NCI-H2196 treated with DMSO at 0.1 percent for 48 hours (cell line): ENCODE data around the gene KLHL25.

Experiments
- DNase-seq: peaks from one replicate; lab custom pipeline; 2025; ENCODE audit not compliant: unreplicated experiment; lab: John Stamatoyannopoulos, UW

The KLHL25 gene

DNA sequence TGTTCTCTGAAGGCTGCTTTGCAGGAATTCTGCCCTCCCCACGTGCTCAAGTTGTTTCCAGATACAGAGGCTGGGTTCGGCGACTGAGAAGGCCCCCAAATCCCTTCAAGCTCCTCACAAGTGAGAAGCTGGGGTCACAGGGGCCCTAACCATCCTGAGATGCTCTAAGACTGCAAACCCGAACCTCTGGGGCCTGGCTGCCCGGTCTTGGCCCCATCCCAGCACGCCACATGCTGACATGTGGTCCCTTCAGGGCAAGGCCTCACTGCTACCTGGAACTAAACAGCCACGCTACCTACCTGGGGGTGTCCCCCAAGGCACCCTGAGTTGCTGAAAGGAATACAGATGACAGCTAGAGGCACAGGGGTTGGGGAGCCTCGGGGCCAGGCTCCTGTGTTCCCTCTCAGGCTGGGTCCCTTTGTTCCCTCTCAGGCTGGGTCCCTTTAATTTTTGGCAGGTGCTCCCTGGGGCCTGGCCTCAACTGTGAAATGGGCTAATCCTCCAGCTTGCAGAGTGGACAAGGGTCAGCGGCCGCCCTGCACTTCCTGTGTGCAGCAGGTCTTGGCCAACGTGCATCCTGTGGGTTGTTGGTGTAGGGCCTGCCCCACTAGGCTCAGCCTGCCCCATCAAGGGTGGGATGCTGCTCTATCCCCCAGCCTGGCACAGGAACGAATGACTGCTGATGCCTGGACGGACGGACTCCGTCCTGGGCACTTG is 32.5 kb downstream of the KLHL25 start:
- no peak for DNase-seq

DNA sequence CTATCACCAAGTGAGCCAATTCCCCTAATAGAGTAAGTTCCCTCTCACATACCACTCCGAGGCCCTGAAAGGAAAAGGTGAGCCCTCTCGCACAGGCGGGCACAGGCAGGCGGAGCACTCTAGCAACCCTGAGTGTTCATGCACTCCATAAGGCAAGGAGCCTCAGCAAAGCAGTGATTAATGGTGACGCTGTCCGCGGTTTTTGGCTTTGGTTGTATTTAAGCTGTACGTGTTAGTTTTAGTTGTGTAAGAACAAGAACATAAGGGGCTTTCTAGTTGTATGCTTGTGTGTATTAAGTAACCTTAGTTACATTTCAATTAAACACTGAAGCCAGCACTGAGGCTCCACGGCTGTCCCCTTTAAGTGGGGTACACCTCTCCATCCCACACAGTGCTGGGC is 33.1 kb downstream of the KLHL25 start:
- DNase-seq: no peak

DNA sequence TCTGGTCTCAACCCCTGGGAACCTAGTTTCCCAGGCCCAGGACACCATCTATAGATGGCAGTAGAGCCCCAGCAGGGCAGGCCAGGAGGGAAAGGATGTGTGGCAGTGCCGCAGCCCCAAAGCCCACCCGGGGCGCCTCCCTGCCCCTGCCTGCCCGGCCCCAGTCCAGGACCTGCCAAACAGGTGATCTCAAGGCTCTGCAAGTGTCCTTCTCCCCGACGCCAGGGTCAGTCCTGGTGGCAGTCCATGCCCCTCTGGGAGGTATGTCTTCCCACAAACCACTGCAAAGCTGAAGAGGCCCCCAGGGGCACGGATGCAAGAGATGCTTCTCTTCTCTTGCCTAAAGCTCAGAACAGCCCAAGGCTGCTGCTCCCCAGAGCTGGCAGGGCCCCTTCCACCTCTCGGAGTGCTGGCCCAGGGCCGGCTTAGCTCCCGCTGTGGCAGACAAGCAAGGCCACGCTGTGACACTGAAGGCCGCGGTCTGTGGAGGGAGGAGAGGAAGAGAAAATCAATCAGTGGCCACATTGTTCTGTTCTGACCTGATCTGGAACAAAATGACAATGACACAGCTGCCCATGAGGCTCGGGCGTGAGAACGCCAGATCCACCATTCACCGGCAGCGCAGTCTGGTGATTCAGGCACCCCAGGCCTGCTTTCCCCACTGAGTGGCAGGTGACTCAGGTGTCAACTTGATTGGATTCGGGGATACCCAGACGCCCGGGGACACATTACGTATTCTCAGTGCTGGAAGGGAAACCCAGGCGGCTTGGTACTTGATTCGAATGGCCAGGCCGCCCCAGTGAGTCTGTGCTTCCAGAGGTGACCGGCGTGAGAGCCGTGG is 34.0 kb downstream of the KLHL25 start:
- no peak for DNase-seq

DNA sequence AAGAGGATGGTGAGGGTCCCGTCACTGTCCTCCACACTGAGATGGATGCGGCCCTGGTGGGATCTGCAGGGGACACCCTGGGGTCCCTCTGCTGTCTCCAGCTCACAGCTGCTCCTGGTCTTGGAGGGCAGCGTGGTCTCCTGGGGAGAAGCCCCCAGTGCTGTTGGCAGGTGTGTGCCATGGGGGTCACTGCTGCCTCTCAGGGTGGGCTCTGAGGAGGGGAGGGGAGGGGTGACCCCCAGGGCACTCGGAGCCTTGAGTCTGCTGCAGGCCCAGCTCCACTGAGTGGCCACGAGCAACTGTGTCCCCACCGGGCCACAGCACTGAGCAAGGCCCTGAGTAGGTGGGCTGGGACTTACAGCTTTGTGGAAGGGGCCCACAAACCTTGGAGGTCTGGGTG is 34.7 kb downstream of the KLHL25 start:
- no peak for DNase-seq

DNA sequence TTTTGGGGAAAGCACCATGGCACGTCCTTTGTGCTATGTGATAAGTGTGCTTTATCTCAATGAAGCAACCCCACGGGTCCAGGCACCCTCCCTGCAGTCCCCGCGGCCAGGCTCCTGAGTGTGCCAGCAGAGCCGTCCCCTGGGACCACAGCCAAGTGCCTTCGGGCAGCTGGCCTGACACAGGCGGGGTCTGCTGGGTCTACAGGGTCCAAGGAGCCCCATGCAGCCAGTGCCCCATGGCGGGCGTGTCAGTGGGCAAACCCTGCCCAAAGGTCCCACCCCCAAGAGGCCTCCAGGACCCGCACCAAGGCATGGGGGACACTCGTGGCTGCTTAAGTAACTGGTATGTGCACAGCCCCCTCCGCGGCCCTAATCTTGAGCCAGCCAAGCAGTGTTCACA is 35.3 kb downstream of the KLHL25 start:
- no peak for DNase-seq

DNA sequence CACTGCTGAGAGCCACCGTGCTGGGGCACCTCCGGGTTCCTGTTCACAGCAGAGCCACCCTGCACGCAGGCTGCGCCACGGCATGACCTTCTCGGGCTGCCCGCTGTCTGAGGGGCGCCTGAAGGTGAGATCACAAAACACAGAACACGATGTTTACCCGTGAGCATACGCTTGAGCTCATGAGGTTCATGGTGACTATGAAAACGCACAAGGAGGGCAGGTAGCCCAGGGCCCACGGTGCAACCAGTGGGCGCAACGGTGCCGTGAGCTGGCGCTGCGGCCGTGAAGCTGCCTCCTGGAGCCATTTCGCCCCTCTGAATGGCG is 36.1 kb downstream of the KLHL25 start:
- no peak for DNase-seq

DNA sequence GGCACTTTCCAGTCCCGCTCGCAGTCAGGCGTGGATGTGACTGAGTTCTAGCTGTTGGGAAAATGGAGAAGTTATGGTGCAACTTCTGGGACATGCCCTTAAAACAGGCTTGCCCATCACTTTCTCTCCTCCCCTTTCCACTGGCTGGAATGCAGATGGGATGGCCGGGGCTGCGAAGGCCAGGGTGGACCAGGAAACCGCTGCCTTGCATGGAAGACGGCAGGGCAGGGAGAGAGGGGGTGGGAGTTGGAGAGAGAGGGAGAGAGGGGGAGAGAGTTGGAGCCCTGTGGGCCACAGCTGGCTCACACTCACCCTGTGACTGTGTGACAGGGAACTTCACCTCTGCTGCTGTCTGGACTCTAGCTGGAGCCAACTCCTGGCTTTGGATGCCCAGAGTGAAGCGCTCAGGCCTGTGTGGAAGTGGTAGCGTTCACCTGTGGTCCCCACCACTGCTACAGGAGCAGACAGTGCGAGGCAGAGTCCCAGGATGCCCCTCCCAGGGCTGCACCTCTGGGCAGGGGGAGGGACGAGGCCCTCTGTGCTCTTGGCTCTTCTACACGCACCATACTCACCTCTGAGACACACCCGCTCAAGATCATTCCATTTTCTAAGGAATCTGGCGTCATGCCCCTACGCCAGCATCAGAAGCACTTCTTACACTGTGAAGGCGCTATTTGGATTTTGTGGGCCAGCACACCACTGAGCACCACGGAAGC is 36.6 kb downstream of the KLHL25 start:
- no peak for DNase-seq

DNA sequence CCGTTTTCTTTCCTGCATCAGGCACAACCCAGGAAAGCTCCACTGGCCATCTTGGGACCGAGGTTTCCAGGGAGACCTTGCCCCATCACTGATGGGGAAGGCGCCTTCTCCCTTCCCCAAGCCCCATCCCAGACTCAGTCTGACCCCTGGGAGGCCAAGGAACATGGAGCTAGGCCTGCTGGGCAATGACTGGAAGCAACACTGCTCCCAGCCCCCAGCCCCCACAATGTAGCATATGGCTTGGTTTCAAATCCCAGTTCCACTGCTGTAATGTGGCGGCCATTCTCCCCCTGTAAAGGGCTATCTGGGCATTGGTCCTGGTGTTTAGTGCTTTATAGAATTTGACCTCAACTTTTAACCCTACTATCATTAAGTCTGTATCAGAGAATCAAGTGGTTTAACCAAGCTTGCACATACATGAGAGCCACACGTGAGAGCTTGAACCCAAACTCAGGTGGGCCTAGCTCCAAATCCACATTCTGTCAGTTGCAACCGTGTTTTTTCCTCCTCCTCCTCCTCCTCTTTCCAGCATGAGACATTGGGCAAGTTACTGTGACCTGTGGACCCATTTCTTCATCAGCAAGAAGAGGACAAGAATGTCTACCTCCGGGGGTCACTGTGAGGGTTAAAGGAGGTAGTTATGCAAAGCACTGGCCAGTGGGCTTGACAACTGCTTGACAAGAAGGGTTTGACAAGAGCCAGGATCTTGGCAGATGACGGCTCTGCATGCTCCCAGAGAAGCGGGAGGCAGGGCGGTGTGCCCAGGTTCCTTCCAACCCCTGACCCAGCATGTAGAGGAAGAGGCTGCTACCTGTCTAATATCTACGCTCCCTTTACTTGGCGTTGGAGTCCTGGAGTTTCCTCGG is 37.4 kb downstream of the KLHL25 start:
- DNase-seq: no peak

DNA sequence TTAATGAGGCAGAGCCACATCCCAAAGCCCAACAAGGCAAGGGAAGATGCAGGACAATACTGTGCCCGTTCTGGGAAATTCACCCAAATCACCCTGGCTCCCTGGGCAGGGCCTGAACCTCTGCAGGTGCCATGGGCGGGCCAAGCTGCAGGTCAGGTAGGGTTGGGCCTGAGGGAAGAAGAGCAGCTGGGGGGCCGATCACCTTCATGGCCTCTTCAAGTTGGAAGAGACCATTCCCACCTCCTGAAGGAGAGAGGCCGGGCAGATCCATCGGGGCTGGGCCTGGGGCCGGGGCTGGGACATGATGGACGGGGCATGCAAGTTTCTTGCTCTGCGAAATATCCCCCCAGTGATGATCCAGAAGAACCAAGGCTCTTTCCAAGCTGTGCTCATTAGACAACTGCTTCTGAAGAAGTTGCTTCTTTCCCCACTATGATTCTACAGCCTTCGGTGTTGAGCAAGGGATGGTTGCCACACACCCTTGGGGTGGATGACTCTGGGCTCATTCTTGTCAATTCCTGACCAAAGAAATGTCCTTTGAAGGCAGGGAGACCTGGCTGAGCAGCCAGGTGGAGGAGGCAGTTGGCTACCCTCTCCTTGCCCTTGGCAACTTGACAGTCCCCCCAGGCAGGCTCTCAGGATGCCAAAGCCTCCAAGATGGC is 38.2 kb downstream of the KLHL25 start:
- no peak for DNase-seq

DNA sequence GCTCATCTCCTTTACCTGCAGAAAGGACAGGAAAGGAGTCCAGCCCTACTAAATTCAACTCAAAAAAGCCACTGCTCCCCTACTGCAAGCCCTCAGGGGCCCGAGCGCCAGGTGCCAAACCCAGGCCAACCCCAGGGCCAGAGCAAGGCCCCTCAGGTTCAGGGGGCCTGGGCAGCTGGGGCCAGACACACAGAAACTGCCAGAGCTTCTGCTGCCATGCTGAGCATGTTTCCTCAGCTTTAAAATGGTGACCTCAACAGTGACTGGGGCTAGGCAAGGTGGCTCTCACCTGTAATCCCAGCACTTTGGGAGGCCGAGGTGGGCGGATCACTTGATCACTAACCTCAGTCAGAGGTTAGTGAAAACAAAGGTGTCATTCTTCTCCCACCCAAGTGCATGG is 38.8 kb downstream of the KLHL25 start:
- no peak for DNase-seq

DNA sequence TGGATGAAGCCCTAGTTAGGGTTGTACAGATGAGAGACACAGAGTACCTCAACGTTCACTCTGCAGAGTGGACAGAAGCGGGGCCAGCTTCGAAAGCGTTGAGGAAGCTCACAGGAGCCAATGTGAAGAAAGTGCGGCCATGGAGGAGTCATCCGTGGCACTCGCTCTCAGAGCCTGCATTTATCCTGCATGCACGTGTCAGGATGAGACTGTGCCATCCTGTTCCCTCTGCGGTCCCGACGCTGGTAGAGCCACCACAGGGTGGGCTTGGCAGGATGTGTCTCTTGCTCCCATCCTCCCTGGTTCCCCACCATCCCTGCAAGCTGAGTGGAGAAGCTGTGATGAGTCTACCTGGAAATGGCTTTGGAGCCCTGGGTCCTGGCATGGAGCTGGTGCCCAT is 39.3 kb downstream of the KLHL25 start:
- DNase-seq: no peak

DNA sequence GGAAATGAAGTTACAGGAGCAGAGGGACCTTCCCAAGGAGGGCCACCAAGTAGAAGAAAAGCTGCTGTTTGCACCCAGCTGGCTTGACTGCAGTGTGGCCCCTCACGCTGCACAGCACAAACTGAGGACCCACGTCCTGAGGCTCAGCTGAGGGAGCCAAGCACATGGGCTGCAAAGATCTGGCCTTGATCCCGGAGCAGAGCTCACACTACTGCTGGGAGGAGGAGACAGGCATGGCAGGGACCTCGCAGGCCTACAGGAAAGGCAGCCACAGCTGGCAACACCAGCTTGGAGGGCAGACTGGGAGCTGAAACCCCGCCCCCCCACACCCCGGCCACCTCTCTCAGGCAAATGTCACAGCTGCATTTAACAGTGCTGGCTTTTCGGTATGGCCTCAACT is 39.7 kb downstream of the KLHL25 start:
- no peak for DNase-seq

DNA sequence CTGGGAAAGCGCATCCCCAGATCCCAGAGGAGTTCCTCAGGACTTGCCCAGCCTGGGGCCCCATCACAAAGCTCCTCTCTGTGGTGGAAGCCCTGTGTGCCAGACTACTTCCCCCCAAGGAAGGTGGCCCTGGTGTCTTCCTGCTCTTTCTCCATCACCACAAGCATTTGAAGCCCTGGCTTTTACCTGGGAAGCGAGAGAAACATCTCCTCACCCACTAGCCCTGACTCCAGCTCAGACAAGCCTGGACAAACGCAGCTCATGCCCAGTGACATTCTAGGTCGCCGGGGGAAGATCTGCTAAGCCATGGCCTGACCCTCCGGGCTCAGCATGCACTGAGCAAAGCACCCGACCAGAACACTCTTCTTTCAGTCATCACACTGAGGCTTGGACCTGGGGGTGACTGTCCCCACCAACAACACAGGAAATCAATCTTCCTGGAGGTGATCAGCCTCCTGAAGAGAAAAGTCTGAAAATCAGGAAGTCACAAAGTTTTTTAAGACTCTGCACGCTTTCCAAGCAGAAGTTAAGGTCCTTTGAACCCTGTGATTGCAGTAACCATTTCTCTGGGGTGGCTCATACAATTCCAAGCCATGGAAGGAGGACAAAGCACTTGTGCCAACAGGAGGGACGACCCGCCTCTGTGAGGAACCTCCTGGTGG is 40.8 kb downstream of the KLHL25 start:
- no peak for DNase-seq

DNA sequence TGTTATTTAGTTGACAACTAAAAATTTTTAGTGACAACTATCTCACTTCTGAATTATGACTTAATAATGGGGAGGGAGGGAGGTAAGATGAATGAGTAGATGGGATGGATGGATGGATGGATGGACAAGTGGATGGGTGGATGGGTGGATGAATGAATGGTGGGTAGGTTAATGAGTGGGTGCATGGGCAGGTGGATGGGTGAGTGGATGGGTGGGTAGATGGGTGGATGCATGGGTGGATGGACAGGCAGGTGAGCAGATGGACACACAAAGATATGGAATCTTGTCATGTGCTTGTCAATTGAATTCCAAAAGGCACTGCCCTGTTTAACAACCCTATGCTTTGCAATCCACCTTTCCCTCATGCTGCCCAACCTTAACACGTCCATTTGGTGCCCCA is 41.5 kb downstream of the KLHL25 start:
- DNase-seq: no peak

DNA sequence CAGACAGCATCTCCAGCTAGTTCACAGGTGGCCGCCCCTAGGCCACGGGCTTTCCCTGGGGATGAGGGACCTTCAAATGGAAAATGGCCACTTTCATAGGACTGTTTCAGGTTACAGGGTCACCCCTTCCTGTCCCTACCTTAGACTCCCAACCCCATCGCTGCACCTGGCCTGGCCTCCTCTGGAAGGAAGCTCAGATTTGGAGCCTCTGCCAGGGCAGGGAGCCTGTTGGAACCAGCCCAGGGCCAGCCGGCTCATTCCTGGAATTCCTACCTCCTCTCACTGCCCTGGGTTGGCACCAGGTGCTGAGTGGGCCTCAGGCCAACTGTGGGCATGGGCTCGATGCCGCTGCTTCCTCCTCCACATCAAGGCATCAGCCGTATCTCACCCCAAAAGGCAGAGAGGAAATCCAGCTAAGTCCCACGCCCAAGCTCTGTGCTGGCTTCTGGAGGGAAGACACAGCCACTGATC is 42.2 kb downstream of the KLHL25 start:
- DNase-seq: no peak

DNA sequence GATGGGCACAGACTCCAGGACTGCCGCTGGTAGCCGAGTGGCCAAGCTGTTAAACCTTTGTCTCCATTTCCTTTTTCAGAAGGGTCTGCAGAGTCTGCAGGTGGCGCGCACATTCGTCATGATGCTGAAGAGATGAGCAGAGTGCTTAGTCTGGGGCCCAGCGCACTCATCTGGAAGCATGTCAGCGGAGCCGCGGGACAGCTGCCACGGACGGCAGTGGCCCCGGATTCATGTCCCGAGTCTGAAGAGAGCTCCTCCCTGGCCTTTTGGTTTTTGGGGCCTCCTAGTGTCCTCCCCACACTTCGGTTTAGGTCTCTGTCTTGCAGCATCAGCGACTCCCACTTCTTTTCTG is 42.6 kb downstream of the KLHL25 start:
- DNase-seq: no peak

DNA sequence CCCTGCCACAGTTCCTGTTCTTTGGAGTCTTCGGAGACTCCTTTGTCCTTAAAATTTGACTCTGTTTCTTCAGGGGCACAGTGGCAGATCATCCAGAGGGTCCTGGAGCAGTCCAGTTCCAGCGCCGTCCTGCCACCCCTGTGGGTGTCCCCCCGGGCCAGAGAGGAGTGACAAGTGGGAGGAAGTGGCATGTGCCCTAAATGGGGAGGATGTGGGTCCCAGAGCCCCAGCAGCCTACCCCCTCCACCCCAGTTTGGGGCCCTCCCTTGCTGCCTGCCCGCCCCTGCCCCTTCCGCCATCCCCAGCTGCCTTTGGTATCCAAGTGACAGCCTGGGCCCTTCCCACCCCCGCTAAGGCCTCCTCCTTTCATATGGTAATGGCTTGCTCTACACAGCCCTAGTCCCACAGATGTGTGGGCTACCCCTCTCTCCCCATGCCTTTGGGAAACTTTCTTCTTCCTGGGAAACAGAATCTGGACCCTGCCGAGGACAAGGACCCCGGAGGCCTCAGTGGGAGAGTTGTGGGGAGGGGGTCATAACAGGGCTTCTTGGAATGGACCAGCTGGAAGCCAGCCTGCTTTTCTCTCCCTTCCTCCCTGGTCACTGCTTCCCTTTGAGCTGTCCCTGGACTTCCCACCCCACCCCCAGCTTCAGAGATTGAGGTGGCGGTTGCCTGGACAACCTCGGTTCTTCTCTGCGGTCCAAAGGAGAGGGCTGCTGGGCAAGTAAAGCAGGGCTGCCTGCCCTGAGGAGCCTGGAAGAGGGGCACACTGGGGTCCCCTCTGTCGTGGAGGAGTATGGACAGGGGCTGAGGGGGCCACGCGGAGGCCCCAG is 43.2 kb downstream of the KLHL25 start:
- DNase-seq: no peak

DNA sequence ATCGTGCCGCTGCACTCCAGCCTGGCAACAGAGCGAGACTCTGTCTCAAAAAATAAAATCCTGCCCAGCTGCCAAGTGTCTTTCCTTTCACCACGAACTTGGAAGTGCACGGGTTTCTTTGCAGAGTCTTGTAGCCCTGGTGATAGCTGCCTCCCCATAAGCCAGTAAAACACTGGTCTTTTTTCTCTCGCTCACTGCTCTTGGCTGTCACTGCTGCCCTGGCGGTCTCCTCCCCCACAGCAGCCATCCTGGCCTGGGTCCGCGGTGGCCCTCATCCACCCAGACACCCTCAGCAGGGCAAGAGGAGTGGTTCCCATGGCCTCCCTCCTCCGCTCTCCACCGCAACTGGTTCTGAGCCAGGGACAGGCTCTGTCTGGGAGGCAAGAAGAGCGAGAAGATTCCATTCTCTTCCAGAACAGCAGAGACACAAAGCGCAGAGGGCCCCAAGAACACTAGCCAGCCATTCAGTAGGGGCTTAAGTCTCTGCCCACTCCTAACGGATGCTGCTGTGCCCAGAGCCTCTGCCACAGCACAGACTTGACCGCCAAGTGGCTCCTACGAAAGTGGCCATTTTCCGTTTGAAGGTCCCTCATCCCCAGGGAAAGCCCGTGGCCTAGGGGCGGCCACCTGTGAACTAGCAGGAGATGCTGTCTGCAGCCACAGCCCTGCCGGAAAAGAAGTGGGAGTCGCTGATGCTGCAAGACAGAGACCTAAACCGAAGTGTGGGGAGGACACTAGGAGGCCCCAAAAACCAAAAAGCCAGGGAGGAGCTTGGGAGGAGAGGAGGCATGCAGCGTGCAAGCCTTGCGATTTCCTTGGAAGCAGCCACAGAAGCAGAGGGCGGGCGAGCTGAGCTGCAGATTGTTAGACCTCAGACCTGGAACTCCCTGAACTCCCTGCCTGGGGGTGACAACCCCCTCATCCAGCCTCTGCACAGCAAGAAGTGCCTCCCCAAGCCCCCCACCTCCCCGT is 44.1 kb downstream of the KLHL25 start:
- DNase-seq: no peak
